CD14-positive monocyte (primary cell): Measurements from ENCODE around the gene CACNG6. TPM values are rescaled to one million over a fixed set of nuclear protein-coding genes. Genes with fewer than 3 reads are reported as not detected.
A peak's percentile ranks its signal among the peaks of the same experiment; 100 is the strongest.

ENCODE experiments used
- DNase-seq, 3 donors: peaks; one replicate each; pipeline ENCODE4 v3.0.0-alpha.2; 2011 to 2022
- H2AFZ ChIP-seq: 2 replicates; pipeline ENCODE4 v1.6.0; 2012; ENCODE audit warnings: mild to moderate bottlenecking, low read depth, low read length, inconsistent platforms; ENCODE audit not compliant: insufficient read depth, poor library complexity, severe bottlenecking
- H3K27ac ChIP-seq, 2 donors: 1 replicate in 1 of 2; 2 replicates in 1 of 2; pipeline ENCODE4 v1.5.1; 2012 to 2013; ENCODE audit warnings: low read length in 2 of 2, control low read depth in 1 of 2, inconsistent platforms in 1 of 2, low read depth in 1 of 2, mild to moderate bottlenecking in 1 of 2
- H3K27me3 ChIP-seq, 2 donors: one replicate each; pipeline versions ENCODE4 v1.6.0 to v1.6.1; 2011 to 2013; ENCODE audit warnings: low read length in 2 of 2; ENCODE audit not compliant: control insufficient read depth in 2 of 2, insufficient read depth in 2 of 2
- H3K36me3 ChIP-seq, 2 donors: replicated peaks in 1 of 2; 1 replicate in 1 of 2; 2 replicates in 1 of 2; pipeline versions ENCODE4 v1.5.1 to v1.6.1; 2012 to 2013; ENCODE audit warnings: low read length in 2 of 2, control low read depth in 1 of 2, inconsistent platforms in 1 of 2, mild to moderate bottlenecking in 1 of 2; ENCODE audit not compliant: insufficient read depth in 2 of 2, control insufficient read depth in 1 of 2
- H3K4me1 ChIP-seq, 2 donors: 1 replicate in 1 of 2; 2 replicates in 1 of 2; pipeline versions ENCODE4 v1.5.1 to v1.6.1; 2012 to 2013; ENCODE audit warnings: low read length in 2 of 2, control low read depth in 1 of 2, inconsistent platforms in 1 of 2, mild to moderate bottlenecking in 1 of 2, moderate library complexity in 1 of 2; ENCODE audit not compliant: insufficient read depth in 2 of 2, control insufficient read depth in 1 of 2
- H3K4me2 ChIP-seq: replicated peaks from 2 replicates; pipeline ENCODE3; 2012; ENCODE audit warnings: low read length, moderate library complexity, mild to moderate bottlenecking; ENCODE audit not compliant: poor library complexity, severe bottlenecking; ENCODE audit errors: extremely low read depth
- H3K4me3 ChIP-seq, 3 experiments: fragments of 200-600 bp in 1 of 3; sonication (generic) in 1 of 3; replicated peaks in 1 of 3; 1 replicate in 2 of 3; 2 replicates in 1 of 3; pipeline ENCODE4 v1.5.1; 2011 to 2013; ENCODE audit warnings: low read length in 3 of 3, mild to moderate bottlenecking in 3 of 3, control low read depth in 2 of 3, low read depth in 2 of 3, inconsistent platforms in 1 of 3, moderate library complexity in 1 of 3
- H3K79me2 ChIP-seq: 2 replicates; pipeline ENCODE4 v1.6.0; 2012; ENCODE audit warnings: mild to moderate bottlenecking, control low read depth, inconsistent platforms, low read length, moderate library complexity; ENCODE audit not compliant: insufficient read depth
- H3K9ac ChIP-seq: 2 replicates; pipeline ENCODE4 v1.6.0; 2017; ENCODE audit warnings: low read length, mild to moderate bottlenecking; ENCODE audit not compliant: insufficient read depth, poor library complexity, severe bottlenecking
- H3K9me3 ChIP-seq, 2 donors: replicated peaks in 1 of 2; 1 replicate in 1 of 2; 2 replicates in 1 of 2; pipeline versions ENCODE4 v1.5.1 to v1.6.1; 2012 to 2013; ENCODE audit warnings: low read length in 2 of 2, control low read depth in 1 of 2; ENCODE audit not compliant: control insufficient read depth in 1 of 2, insufficient read depth in 1 of 2
- H4K20me1 ChIP-seq: 2 replicates; pipeline ENCODE4 v1.6.0; 2012; ENCODE audit warnings: mild to moderate bottlenecking, low read length, control low read depth, moderate library complexity; ENCODE audit not compliant: insufficient read depth
- H3K27ac Mint-ChIP-seq, 7 donors: one replicate each; pipeline ENCODE4 v1.8.0; 2020; ENCODE audit warnings: mild to moderate bottlenecking in 7 of 7, mixed read lengths in 7 of 7, moderate library complexity in 6 of 7, inconsistent platforms in 2 of 7
- H3K27me3 Mint-ChIP-seq, 3 donors: one replicate each; pipeline ENCODE4 v1.8.0; 2021 to 2022; ENCODE audit warnings: low read depth in 3 of 3, mild to moderate bottlenecking in 3 of 3, mixed read lengths in 3 of 3, moderate library complexity in 3 of 3, inconsistent platforms in 1 of 3
- H3K36me3 Mint-ChIP-seq, 2 donors: one replicate each; pipeline ENCODE4 v1.8.0; 2020; ENCODE audit warnings: mixed read lengths in 2 of 2, inconsistent platforms in 1 of 2, mild to moderate bottlenecking in 1 of 2
- H3K4me1 Mint-ChIP-seq: one replicate; pipeline ENCODE4 v1.8.0; 2020; ENCODE audit warnings: mild to moderate bottlenecking, mixed read lengths
- H3K4me3 Mint-ChIP-seq, 2 donors: one replicate each; pipeline ENCODE4 v1.8.0; 2020; ENCODE audit warnings: mild to moderate bottlenecking in 2 of 2, mixed read lengths in 2 of 2, moderate library complexity in 1 of 2
- H3K9me3 Mint-ChIP-seq, 7 donors: one replicate each; pipeline ENCODE4 v1.8.0; 2020 to 2022; ENCODE audit warnings: mixed read lengths in 7 of 7, mild to moderate bottlenecking in 6 of 7, moderate library complexity in 6 of 7, inconsistent platforms in 2 of 7
- WGBS: methylation state at CpG from one replicate; pipeline ENCODE4 v1.1.5; 2013; ENCODE audit warnings: missing lambda C conversion rate; ENCODE audit not compliant: insufficient coverage; 5-methylcytosine and 5-hydroxymethylcytosine counted together
- intact Hi-C, 2 donors: fragments of 100-400 bp; cut with micrococcal nuclease; formaldehyde crosslinking; loops; one replicate each; pipeline versions ENCODE4 v1.15.0 to v1.15.1; 2023
- polyA plus RNA-seq, 3 donors: library from polyadenylated mRNA; depleted of rRNA in 1 of 3; unstranded in 2 of 3; stranded (reverse) in 1 of 3; fragments of 300-500 nt in 2 of 3; fragments of >200 nt in 1 of 3; fragmentation: Illumina TruSeq in 2 of 3; gene quantifications; 1 replicate in 2 of 3; 2 replicates in 1 of 3; pipeline ENCODE4 v1.2.3, GENCODE V29; 2012 to 2021
- TF ChIP-seq, protein P1 (sequence below): fragments of 200-600 bp; IDR thresholded peaks from one replicate; pipeline ENCODE4 v1.8.0; 2022; ENCODE audit warnings: antibody characterized with exemption, mild to moderate bottlenecking

Gene CACNG6
- polyA plus RNA-seq, 3 donors, result 0.08 to 0.18 TPM; not detected in 1

DNA sequence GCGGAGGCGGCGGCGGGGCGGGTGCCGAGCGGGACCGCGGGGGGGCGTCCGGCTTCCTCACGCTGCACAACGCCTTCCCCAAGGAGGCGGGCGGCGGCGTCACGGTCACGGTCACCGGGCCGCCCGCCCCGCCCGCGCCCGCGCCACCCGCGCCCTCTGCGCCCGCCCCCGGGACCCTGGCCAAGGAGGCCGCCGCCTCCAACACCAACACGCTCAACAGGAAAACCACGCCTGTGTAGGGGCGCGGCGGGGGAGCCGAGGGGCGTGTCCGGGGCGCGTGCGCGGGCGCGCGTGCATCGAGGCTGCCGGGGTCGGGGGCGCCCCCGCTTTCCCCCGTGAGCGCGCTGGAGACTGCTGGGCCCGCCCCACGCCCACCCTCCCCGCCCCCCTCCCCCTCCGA lies 8.8 kb upstream of the CACNG6 start:
- 0% methylated on average over 40 of the region's 61 CpGs for WGBS
- TF ChIP-seq, protein P1, sequence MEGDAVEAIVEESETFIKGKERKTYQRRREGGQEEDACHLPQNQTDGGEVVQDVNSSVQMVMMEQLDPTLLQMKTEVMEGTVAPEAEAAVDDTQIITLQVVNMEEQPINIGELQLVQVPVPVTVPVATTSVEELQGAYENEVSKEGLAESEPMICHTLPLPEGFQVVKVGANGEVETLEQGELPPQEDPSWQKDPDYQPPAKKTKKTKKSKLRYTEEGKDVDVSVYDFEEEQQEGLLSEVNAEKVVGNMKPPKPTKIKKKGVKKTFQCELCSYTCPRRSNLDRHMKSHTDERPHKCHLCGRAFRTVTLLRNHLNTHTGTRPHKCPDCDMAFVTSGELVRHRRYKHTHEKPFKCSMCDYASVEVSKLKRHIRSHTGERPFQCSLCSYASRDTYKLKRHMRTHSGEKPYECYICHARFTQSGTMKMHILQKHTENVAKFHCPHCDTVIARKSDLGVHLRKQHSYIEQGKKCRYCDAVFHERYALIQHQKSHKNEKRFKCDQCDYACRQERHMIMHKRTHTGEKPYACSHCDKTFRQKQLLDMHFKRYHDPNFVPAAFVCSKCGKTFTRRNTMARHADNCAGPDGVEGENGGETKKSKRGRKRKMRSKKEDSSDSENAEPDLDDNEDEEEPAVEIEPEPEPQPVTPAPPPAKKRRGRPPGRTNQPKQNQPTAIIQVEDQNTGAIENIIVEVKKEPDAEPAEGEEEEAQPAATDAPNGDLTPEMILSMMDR, result no peak

DNA sequence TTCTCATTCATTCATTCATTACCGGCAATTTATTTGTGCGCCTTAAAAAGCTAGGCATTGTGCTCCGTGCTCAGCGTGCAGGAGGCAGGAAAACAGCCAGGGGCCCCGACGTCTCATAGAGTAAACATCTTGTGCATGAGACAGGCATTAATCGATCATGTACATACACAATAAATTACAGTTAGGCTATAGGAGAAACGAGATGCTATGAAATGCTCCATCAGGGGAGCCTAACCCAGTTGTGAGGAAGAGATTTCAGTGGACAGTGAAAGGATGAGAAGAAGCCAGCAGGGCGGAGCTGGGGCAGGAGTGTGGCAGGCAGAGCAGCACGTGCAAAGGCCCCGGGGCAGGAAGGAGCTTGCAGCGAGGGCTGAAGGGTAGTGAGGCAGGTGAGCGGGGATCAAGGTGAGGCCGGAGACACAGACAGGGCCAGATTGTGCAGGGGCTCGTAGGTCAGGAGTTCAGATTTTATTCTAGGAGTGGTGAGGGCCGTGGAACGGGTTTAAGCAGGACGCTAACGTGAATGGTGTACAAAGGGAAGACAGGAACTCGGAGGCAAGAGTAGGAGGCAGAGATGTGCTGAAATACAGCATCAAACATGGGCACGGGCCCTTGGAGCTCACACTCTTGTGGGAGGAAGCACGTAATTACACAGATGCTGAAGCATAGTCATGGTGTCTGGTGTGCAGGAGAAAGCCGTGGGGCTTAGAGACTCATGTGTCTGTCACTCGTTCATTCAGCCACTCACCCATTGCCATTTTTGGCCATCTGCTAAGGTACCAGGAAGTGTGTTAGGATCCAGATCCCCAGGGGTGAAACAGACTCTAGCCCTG lies 7.8 kb upstream of the CACNG6 start:
- H3K27ac Mint-ChIP-seq, result no peak overlapping the region
- 93% methylated on average over 17 of the region's 24 CpGs for WGBS
- peaks cover 19 to 68% of the 10 kb centered on the region in 2 donors for H3K27me3 ChIP-seq
- H3K9me3 Mint-ChIP-seq, result peaks cover 9 to 22% (median 13%) of the 10 kb centered on the region in 7 donors
- peaks cover 22 to 31% of the 10 kb centered on the region in 2 donors for H3K4me1 ChIP-seq
- H3K4me3 ChIP-seq, result no peak overlapping the region
- H3K27me3 Mint-ChIP-seq, result peaks cover 35 to 37% (median 36%) of the 10 kb centered on the region in 3 donors
- H3K27ac ChIP-seq, result no peak overlapping the region
- no peak for DNase-seq
- H3K9ac ChIP-seq, result no peak overlapping the region
- H3K4me1 Mint-ChIP-seq, result peaks cover 26% of the 10 kb centered on the region
- peaks cover 17 to 18% of the 10 kb centered on the region in 2 donors for H3K36me3 Mint-ChIP-seq
- no peak overlapping the region for H2AFZ ChIP-seq
- H3K36me3 ChIP-seq, result no peaks in the 10 kb centered on the region
- H4K20me1 ChIP-seq, result no peaks in the 10 kb centered on the region
- peaks cover 7 to 23% of the 10 kb centered on the region in 2 donors for H3K9me3 ChIP-seq
- H3K4me2 ChIP-seq, result no peak overlapping the region
- intact Hi-C loops, result loop anchor here in 1 of 2 donors (5.0 kb wide), 1 partner anchor 39 kb away; no protein-coding TSS in a partner anchor
- H3K79me2 ChIP-seq, result no peaks in the 10 kb centered on the region
- H3K4me3 Mint-ChIP-seq, result no peak overlapping the region
- TF ChIP-seq, protein P1, result no peak

More for the DNA sequence above, 8.8 kb upstream of the CACNG6 start:
- intact Hi-C loops, result loop anchor here in 1 of 2 donors (5.0 kb wide), 1 partner anchor 40 kb away; no protein-coding TSS in a partner anchor
- no peak overlapping the region for H3K9ac ChIP-seq
- H2AFZ ChIP-seq, result no peak overlapping the region
- peak overlapping the region; percentile 74 for H3K4me2 ChIP-seq
- H3K27ac ChIP-seq, result no peak overlapping the region
- H3K36me3 Mint-ChIP-seq, result peaks cover 18 to 19% of the 10 kb centered on the region in 2 donors
- H3K27me3 Mint-ChIP-seq, result peaks cover 39 to 46% (median 41%) of the 10 kb centered on the region in 3 donors
- no peaks in the 10 kb centered on the region for H4K20me1 ChIP-seq
- peak; percentile 36 to 45 (median 41) for DNase-seq
- peaks cover 9 to 31% (median 22%) of the 10 kb centered on the region in 7 donors for H3K9me3 Mint-ChIP-seq
- H3K4me3 ChIP-seq, result no peak overlapping the region
- H3K9me3 ChIP-seq, result peaks cover 7 to 29% of the 10 kb centered on the region in 2 donors
- no peak overlapping the region for H3K4me3 Mint-ChIP-seq
- no peak overlapping the region for H3K27ac Mint-ChIP-seq
- no peaks in the 10 kb centered on the region for H3K36me3 ChIP-seq
- H3K79me2 ChIP-seq, result no peaks in the 10 kb centered on the region
- peaks cover 35% of the 10 kb centered on the region for H3K4me1 Mint-ChIP-seq
- H3K27me3 ChIP-seq, result peaks cover 19 to 79% of the 10 kb centered on the region in 2 donors
- peaks cover 31 to 42% of the 10 kb centered on the region in 2 donors for H3K4me1 ChIP-seq
